ENCODE data around the gene CLEC16A. TPM values are rescaled to one million over a fixed set of nuclear protein-coding genes. Genes with fewer than 3 reads are reported as not detected.

The CLEC16A gene
- polyA plus RNA-seq, 3 donors: 24.2 to 26.8 (median 24.9) TPM

GRCh38 chr16:11167581-11167980 is 223.2 kb downstream of the CLEC16A start:
- DNase-seq (ENCODE audit: extremely low read depth in 1 of 11, low read depth in 9 of 11, low spot score in 4 of 11): no peak

- no peak for DNase-seq (ENCODE audit: extremely low read depth in 1 of 11, low read depth in 9 of 11, low spot score in 4 of 11)
Measured at GRCh38 chr16:11168386-11169051, 224.2 kb downstream of the CLEC16A start.

GRCh38 chr16:11169641-11170040 is 225.3 kb downstream of the CLEC16A start:
- DNase-seq (ENCODE audit: extremely low read depth in 1 of 11, low read depth in 9 of 11, low spot score in 4 of 11): no peak

- DNase-seq (ENCODE audit: extremely low read depth in 1 of 11, low read depth in 9 of 11, low spot score in 4 of 11): no peak
Measured at GRCh38 chr16:11170201-11170600, 225.8 kb downstream of the CLEC16A start.

- DNase-seq (ENCODE audit: extremely low read depth in 1 of 11, low read depth in 9 of 11, low spot score in 4 of 11): no peak
Measured at GRCh38 chr16:11170696-11171447, 226.5 kb downstream of the CLEC16A start.

GRCh38 chr16:11171448-11171709 is 227.0 kb downstream of the CLEC16A start:
- DNase-seq (ENCODE audit: extremely low read depth in 1 of 11, low read depth in 9 of 11, low spot score in 4 of 11): no peak

- DNase-seq (ENCODE audit: extremely low read depth in 1 of 11, low read depth in 9 of 11, low spot score in 4 of 11): no peak
Measured at GRCh38 chr16:11171757-11172299, 227.5 kb downstream of the CLEC16A start.

GRCh38 chr16:11173426-11173825 is 229.1 kb downstream of the CLEC16A start:
- no peak for DNase-seq (ENCODE audit: extremely low read depth in 1 of 11, low read depth in 9 of 11, low spot score in 4 of 11)

- DNase-seq (ENCODE audit: extremely low read depth in 1 of 11, low read depth in 9 of 11, low spot score in 4 of 11): no peak
Measured at GRCh38 chr16:11174141-11174540, 229.8 kb downstream of the CLEC16A start.

- DNase-seq (ENCODE audit: extremely low read depth in 1 of 11, low read depth in 9 of 11, low spot score in 4 of 11): no peak
Measured at GRCh38 chr16:11175106-11175786, 230.9 kb downstream of the CLEC16A start.

- no peak for DNase-seq (ENCODE audit: extremely low read depth in 1 of 11, low read depth in 9 of 11, low spot score in 4 of 11)
Measured at GRCh38 chr16:11175787-11176341, 231.5 kb downstream of the CLEC16A start.

- DNase-seq (ENCODE audit: extremely low read depth in 1 of 11, low read depth in 9 of 11, low spot score in 4 of 11): no peak
Measured at GRCh38 chr16:11177578-11178160, 233.3 kb downstream of the CLEC16A start.

- DNase-seq (ENCODE audit: extremely low read depth in 1 of 11, low read depth in 9 of 11, low spot score in 4 of 11): no peak
Measured at GRCh38 chr16:11178424-11178823, 234.1 kb downstream of the CLEC16A start.

- no peak for DNase-seq (ENCODE audit: extremely low read depth in 1 of 11, low read depth in 9 of 11, low spot score in 4 of 11)
Measured at GRCh38 chr16:11179574-11179973, 235.2 kb downstream of the CLEC16A start.

- no peak for DNase-seq (ENCODE audit: extremely low read depth in 1 of 11, low read depth in 9 of 11, low spot score in 4 of 11)
Measured at GRCh38 chr16:11180489-11180888, 236.1 kb downstream of the CLEC16A start.

GRCh38 chr16:11181242-11181898 is 237.0 kb downstream of the CLEC16A start:
- DNase-seq (ENCODE audit: extremely low read depth in 1 of 11, low read depth in 9 of 11, low spot score in 4 of 11): no peak

- DNase-seq (ENCODE audit: extremely low read depth in 1 of 11, low read depth in 9 of 11, low spot score in 4 of 11): no peak
Measured at GRCh38 chr16:11181899-11182279, 237.5 kb downstream of the CLEC16A start.

GRCh38 chr16:11182411-11182810 is 238.0 kb downstream of the CLEC16A start:
- DNase-seq (ENCODE audit: extremely low read depth in 1 of 11, low read depth in 9 of 11, low spot score in 4 of 11): no peak
